Inflammatory macrophage treated with lipopolysaccharide for 4 hours (primary cell): ENCODE data around the gene TBXAS1.

ENCODE experiments used
- DNase-seq: peaks from one replicate; pipeline ENCODE4 v3.0.0-alpha.2; 2020

The TBXAS1 gene

DNA sequence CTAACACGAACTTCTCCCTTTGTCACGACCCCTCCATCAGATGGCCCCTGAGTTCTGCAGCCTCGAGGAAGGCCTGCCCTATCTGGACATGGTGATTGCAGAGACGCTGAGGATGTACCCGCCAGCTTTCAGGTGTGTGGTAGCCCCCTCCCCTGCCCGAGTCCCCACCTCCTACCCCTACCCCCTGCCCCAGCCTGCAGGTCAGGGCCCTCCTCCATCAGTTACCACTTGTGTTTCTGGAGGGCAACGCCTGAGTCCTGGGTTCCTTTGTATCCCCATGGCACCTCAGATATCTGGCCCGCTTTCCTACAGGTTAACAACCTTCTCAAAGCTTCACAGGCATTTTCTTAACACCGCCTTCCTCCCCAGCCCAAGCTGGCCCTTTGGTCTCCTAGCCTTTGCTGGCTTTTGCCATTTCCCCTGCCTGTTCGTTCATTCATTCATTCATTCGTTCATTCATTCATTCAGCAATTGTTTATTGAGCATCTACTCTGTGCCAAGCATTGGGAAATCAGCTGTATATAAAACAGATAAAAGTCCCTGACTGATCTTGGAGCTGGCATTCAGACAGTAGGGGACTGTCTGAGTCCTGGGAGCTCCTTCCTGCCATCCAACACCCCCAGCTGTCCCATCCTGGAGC lies 178.1 kb downstream of the TBXAS1 start:
- no peak for DNase-seq

DNA sequence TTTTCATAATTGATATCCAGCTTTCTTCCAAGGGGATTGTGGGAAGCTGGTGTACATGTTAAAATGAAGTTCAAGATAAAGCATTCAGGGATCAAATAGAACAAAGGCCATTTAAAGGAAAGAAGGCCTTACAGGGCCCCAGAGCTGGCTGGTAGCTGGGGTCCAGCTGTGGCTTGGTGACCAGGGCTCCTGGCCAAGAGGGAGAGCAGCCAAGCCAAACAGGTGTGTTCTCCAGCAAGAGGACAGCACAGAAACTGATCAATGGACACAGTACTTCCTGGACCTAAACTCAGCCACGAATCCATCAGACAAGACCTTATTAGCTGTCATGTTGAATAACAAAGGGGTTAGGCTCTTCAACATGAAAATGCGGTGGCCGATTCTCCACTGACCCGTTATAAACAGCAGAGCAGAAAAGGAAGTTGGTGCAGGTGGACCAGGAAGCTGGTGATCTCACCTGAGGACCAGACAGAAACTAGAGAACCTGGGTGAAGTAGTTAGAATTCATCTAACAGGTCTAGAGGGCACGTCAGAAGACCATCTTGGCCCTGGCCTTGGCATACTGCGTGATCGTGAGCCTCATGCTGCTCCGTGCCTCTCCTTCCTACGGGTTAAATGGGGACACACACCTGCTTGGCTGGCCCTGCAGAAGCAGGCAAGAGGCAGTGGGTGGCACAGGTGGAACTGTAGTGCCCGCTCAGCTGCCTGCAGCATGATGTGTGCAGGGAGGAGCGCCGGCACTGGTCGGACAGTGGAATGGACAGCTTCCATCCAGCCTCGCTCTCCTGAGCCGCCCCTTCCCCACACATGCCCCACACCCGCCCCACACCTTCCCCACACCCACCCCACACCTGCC lies 179.9 kb downstream of the TBXAS1 start:
- no peak for DNase-seq

DNA sequence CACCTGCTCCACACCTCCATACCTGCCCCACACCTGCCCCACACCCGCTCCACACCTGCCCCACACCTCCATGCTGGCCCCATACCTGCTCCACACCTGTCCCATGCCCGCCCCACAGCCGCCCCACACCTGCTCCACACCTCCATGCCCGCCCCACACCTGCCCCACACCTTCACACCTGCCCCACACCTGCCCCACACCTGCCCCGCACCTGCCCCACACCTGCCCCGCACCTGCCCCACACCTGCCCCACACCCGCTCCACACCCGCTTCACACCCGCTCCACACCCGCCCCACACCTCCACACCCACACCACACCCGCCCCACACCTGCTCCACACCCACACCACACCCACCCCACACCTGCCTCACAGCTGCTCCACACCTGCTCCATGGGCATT lies 180.7 kb downstream of the TBXAS1 start:
- DNase-seq: no peak

DNA sequence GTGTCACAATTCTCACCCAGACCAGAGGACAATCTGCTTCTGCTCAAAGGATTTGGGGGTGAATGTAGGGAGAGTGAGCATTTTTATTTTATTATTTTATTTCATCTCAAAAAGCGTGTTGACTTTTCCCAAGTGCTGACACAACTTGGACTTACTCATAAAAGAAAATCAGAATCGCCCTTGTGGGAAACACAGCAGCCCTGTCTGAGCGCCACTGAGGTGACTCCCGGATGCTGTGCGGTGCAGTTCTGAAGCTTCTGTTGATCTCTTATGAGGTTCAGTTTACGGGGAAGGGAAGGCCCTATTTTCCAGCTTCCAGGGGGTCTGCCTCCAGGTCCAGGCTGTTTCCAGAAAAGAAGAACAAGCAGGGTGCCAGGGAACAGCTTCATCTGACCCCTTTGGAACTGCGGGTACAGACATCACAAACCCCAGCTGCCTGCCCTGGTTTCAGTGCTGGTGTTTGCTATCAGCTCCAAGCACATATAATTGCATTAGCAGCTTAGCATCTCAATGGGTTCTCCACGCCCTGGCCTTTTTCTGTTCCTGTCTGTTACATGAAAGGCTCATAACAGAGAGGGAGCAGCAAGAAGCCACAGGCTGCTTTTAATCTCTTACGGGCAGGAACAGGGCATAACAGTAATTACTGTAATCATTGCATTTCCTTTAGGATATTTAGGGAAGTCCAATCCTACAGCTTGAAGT lies 181.3 kb downstream of the TBXAS1 start:
- DNase-seq: no peak

GRCh38 chr7:140013676-140014075 lies 184.6 kb downstream of the TBXAS1 start:
- no peak for DNase-seq

DNA sequence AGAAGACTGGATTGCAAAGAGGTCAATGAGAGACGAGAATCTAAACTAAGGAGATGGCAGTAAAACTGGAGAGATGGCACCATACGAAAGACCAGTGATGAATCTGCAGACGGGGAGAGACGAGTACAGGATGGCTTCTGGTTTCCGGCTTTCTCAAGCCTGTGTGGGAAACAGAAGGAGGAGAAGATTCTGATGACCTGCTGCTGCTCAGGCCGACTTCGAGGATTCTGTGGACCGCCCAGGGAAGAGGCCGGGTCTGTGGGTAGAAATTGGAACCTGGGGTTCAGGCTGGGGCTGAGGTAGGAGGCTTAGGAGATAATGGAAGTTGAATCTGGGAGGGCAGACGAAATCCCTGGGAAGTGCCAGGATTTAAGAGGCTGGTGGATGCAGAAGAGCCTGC lies 185.1 kb downstream of the TBXAS1 start:
- DNase-seq: no peak

DNA sequence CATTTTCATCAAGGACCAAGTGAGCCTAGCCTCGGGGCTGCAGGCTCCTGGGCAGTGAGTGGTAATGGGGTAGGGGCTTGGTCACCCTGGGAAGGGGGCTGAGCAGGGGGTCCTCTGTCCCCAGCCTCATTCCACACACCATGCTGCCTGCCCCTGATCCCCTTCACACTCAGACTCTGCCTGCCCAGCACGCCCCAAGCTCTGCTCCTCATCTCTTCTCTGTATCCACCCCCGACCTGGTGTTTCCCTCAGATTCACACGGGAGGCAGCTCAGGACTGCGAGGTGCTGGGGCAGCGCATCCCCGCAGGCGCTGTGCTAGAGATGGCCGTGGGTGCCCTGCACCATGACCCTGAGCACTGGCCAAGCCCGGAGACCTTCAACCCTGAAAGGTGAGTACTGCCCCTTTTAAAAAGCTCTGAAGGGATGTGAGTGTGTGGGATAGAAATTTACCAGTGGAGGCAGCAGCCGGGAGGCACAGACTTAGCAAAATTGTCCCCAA lies 186.5 kb downstream of the TBXAS1 start:
- DNase-seq: no peak

GRCh38 chr7:140016540-140016939 lies 187.5 kb downstream of the TBXAS1 start:
- no peak for DNase-seq

GRCh38 chr7:140017034-140017433 lies 188.0 kb downstream of the TBXAS1 start:
- no peak for DNase-seq

- no peak for DNase-seq
Observed at GRCh38 chr7:140017543-140017942, 188.5 kb downstream of the TBXAS1 start.

GRCh38 chr7:140018125-140019043 lies 189.3 kb downstream of the TBXAS1 start:
- no peak for DNase-seq

GRCh38 chr7:140019172-140019571 lies 190.1 kb downstream of the TBXAS1 start:
- no peak for DNase-seq

- DNase-seq: no peak
Observed at GRCh38 chr7:140019606-140020005, 190.5 kb downstream of the TBXAS1 start.

- DNase-seq: no peak
Observed at GRCh38 chr7:140021603-140022002, 192.5 kb downstream of the TBXAS1 start.

DNA sequence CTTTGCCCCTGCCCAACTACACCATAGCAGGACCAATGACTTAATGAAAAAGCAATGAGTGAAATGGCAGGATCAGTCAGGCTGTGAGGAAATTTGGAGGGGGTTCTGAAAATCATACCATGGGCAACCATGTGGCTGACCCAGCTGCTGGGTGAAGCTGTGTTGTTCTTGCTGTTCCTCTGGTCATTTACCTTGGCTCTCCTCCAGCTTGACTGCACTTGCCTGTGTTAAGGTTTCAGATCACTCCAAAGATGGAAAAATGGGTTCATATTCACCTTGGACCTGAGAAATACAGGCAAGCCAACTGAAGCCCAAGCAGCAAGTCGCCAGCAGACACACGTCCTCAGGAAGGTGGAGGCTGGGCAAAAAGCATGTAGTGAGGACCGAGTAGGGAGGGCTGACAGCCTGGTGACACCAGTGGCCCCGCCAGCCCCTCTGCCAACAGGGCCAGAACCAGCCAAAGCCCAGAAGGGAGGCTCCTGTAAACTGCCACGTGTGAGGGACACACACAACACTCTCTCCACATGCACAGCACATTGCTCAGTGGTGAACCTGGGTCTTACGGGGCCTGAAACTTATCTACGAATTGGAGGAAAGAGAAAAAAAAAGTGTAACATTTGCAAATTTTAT lies 193.6 kb downstream of the TBXAS1 start:
- DNase-seq: no peak

DNA sequence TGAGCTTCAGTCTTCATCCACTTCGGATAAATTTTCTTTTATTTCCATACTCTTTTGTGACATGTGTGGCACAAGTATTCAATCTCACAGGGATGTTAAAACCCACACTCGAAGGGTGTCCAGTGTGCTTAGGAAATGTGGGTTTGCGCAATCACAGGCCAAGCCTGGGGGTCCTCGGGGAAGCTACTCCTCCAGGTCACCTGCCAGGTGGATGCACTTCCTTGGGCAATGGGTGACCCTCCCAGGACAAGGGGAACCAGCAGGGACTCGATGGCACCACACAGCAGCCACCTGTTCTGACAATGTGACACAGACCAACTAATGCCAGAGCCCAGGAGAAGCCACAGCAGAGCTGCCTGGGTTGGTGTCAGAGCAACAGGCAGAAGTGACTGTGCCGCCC lies 194.7 kb downstream of the TBXAS1 start:
- no peak for DNase-seq

DNA sequence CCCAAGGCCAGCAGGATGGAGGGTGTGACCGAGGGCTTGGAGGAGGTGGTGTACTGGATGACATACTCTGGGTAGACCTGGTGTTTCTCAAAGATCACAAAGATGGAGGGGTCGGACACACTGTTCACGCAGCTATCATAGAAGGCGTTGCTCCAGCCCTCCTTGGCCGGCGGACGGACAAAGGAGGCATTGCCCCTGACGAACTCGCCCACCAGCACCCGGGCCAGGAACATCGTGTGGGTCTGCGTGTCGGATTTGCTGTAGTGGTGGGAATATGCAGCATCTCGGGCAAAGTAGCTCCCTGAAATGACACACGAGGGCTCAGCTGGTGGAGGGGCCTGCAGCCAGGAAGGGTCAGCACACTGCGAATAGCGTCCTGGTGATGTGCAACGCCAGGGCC lies 195.5 kb downstream of the TBXAS1 start:
- no peak for DNase-seq

- no peak for DNase-seq
Observed at GRCh38 chr7:140025241-140025640, 196.2 kb downstream of the TBXAS1 start.

DNA sequence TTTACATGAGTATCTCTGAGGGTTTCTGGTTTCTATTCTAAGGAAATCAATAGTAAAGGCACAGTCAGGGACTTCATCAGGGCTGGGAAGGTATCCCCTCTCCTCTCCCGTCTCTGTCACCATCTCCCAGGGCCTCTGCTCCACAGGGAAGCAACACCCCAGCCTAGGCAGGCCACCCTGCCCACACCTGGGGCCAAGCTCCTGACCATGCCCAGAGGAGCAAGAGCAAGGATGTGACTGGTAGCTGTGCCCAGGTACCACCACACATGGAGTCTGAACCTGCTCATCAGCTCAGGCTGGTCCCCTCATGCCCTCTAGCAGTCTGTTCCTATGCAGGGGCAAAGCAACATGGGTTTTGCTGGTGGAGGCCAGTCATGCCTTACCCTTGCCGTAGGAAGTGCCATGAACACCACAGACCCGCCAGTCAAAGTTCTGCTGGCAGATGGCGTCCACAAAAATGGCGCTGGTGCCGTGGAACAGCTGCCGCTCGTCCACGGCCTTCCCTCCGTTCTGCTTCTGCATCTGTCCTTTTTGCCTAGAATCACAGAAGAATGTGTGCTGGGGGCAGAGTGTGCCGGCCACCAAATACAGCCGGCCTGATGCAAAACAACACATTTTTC lies 196.9 kb downstream of the TBXAS1 start:
- DNase-seq: no peak

DNA sequence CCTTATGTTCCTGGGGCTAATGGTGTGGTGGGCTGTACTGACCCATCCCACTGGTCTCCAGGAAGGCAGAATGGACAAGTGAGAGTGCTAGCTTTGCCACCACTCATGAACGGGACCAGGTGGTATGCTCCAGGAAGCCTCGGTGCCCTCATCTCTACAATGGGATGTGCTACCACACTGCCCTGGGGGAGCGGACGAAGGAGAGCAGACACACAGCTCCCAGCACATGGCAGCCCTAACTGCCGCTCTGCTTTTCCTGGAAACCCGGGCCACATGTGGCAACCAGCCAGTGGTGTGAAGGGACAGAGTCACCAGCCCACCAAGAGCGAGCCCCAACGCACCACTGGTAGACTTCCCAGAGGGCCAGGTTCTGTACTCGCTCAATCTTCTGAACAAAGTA lies 197.9 kb downstream of the TBXAS1 start:
- DNase-seq: no peak

DNA sequence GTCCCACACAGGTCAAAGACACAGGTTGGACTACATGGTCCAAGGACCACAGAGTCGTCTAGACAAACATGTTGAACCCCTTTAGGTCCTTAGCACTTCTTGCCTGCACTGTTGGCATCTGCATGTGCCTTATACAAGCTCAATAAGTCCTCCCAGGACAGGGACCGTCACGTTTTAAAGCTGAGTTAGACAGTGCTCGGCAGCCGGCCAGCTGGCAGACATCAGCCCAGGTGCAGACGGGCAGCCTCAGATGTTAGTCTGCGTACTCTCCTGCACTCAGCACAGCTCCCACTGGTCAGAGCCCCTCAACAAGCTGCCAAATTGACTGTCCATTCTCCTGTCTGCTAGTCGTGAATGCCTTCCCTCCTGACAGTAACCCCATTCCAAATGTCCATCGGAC lies 198.8 kb downstream of the TBXAS1 start:
- no peak for DNase-seq

DNA sequence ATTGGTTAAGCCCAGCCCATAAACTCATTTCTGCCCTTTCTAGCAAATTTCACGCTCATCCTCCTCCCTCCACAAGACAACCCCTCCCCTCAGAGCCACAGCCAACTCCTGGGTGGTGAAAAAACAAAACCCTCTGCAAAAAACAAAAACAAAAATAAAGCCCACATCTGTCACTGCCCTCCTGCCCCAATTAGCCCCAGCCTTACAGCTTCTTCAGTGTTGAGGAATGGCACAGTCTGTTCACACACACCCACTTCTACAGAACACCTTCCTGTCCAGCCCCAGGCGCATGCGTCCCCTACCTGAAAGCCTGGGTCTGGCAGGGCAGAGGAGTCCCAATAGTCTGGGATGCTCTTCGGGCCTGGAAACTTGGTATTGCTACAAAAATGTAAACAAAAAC lies 199.2 kb downstream of the TBXAS1 start:
- DNase-seq: no peak
